ENCODE data around the gene MCC. TPM values are rescaled to one million over a fixed set of nuclear protein-coding genes. Genes with fewer than 3 reads are reported as not detected.

MCC gene
- total RNA-seq, 1 experiment from 2014 or later: 7.6 TPM

DNA sequence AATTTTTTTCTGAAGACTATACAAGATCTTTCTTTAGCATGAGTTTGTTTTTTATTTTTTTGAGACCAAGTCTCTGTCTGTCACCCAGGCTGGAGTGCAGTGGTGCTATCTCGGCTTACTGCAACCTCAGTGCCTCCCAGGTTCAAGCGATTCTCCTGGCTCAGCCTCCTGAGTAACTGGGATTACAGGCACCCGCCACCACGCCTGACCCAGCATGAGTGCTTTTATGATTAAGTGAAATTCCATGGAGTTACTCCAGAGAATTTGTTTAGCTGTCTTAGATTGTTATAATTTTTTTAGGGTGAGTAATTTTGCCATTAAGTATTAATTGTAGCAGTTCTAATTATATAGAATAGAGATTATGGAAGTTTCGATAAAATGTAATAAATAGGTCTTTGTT is 39.5 kb upstream of the MCC start:
- H3K27me3 Mint-ChIP-seq (ENCODE audit: low read depth): no peaks in the 10 kb centered on the region; the same call in 1 of the 2 replicates
- H3K4me1 ChIP-seq (ENCODE audit: insufficient read depth, low read length): no peaks in the 10 kb centered on the region
- no peak overlapping the region for H3T11ph ChIP-seq (ENCODE audit: low read length)
- H3K18ac ChIP-seq (ENCODE audit: insufficient read length, low read depth, low read length): no peak overlapping the region
- no peak overlapping the region for H2BK12ac ChIP-seq (ENCODE audit: insufficient read length, low read depth, low read length)
- no peaks in the 10 kb centered on the region for H3K79me1 ChIP-seq (ENCODE audit: insufficient read depth, low read depth, low read length, poor library complexity, severe bottlenecking)
- no peak overlapping the region for H4K91ac ChIP-seq (ENCODE audit: insufficient read length, low read depth, low read length)
- H3K4me3 Mint-ChIP-seq: no peak overlapping the region
- no peak overlapping the region for H3K27ac ChIP-seq (ENCODE audit: insufficient read length, low read depth, low read length)
- H3K9ac ChIP-seq (ENCODE audit: extremely low read depth, insufficient read length, low read length): no peak overlapping the region
- no peaks in the 10 kb centered on the region for H3K79me2 ChIP-seq (ENCODE audit: insufficient read depth, low read length)
- no peak overlapping the region for H4K5ac ChIP-seq (ENCODE audit: insufficient read length, low read depth, low read length)
- H2BK5ac ChIP-seq (ENCODE audit: insufficient read length, low read length): no peak overlapping the region
- peaks cover 11 to 19% of the 10 kb centered on the region in 2 experiments for H3K9me3 Mint-ChIP-seq
- no peaks in the 10 kb centered on the region for H4K20me1 ChIP-seq (ENCODE audit: control insufficient read depth, insufficient read depth, insufficient read length)
- no peak for DNase-seq
- H2AFZ ChIP-seq (ENCODE audit: low read length): no peak overlapping the region
- no peak overlapping the region for H2AK5ac ChIP-seq (ENCODE audit: insufficient read length, low read length)
- H2BK15ac ChIP-seq (ENCODE audit: low read depth, low read length): no peak overlapping the region
- TF ChIP-seq, protein P1, sequence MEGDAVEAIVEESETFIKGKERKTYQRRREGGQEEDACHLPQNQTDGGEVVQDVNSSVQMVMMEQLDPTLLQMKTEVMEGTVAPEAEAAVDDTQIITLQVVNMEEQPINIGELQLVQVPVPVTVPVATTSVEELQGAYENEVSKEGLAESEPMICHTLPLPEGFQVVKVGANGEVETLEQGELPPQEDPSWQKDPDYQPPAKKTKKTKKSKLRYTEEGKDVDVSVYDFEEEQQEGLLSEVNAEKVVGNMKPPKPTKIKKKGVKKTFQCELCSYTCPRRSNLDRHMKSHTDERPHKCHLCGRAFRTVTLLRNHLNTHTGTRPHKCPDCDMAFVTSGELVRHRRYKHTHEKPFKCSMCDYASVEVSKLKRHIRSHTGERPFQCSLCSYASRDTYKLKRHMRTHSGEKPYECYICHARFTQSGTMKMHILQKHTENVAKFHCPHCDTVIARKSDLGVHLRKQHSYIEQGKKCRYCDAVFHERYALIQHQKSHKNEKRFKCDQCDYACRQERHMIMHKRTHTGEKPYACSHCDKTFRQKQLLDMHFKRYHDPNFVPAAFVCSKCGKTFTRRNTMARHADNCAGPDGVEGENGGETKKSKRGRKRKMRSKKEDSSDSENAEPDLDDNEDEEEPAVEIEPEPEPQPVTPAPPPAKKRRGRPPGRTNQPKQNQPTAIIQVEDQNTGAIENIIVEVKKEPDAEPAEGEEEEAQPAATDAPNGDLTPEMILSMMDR (conservative IDR thresholded peaks at IDR 0.05): no peak
- H4K8ac ChIP-seq (replicated peaks; ENCODE audit: insufficient read length, low read depth, low read length): no peak overlapping the region
- H3K36me3 Mint-ChIP-seq (ENCODE audit: insufficient read depth in 1 of 3, low read depth in 3 of 3): peaks cover 23 to 46% (median 32%) of the 10 kb centered on the region in 3 experiments
- no peak overlapping the region for H3K4ac ChIP-seq (ENCODE audit: low read depth, low read length)
- no peak overlapping the region for H3K23ac ChIP-seq (ENCODE audit: insufficient read length, low read depth, low read length)
- H3K27ac Mint-ChIP-seq: no peak overlapping the region
- H3K27me3 ChIP-seq (ENCODE audit: insufficient read depth, low read length): no peaks in the 10 kb centered on the region
- H3K23me2 ChIP-seq (ENCODE audit: insufficient read length, low read depth, low read length, poor library complexity, severe bottlenecking): no peaks in the 10 kb centered on the region
- no peak overlapping the region for H3K4me2 ChIP-seq (ENCODE audit: insufficient read depth, insufficient read length, low read length)
- no peak overlapping the region for H3K14ac ChIP-seq (ENCODE audit: insufficient read depth, low read length)
- peaks cover 10 to 28% of the 10 kb centered on the region in 2 experiments for H3K4me1 Mint-ChIP-seq
- no peak overlapping the region for H2BK120ac ChIP-seq (ENCODE audit: low read depth, low read length, poor library complexity, severe bottlenecking)
- 100% methylated on average over 1 of the region's 5 CpGs for WGBS (ENCODE audit: extremely low coverage, insufficient read length, low lambda C conversion rate)
- no peak overlapping the region for H2BK20ac ChIP-seq (ENCODE audit: low read depth, low read length, poor library complexity, severe bottlenecking)
- H3K56ac ChIP-seq (ENCODE audit: insufficient read length, low read depth, low read length): no peak overlapping the region
- peaks cover 7% of the 10 kb centered on the region for H3K9me3 ChIP-seq (ENCODE audit: control insufficient read depth, low read depth, low read length)

Measured in H9 (cell line).